Naive thymus-derived CD8-positive, alpha-beta T cell (primary cell): ENCODE results near the gene NLRP2B. TPM values are rescaled to one million over a fixed set of nuclear protein-coding genes. Genes with fewer than 3 reads are reported as not detected.
"Not testable (repeated sequence)": the region's sequence is repeated elsewhere in the genome, so short reads cannot be mapped to it uniquely, and the experiment has no call there.

ENCODE experiments used
- ATAC-seq, 2 donors: fragments of 150-1000 bp; cut with Tn5 transposase in 1 of 2; sonication (Bioruptor Pico), chemical (Tn5 transposase) in 1 of 2; 1 replicate in 1 of 2; 2 replicates in 1 of 2; pipeline ENCODE4 v1.10.0; 2021; ENCODE audit warnings: mild to moderate bottlenecking in 2 of 2, moderate library complexity in 2 of 2
- POLR2A ChIA-PET: fragments of 350-600 bp; sonication (Branson Sonifier 250); formaldehyde crosslinking; loops from one replicate; lab custom pipeline; 2021; ENCODE audit warnings: antibody characterized with exemption; lab: Charles Lee
- DNase-seq, 10 donors: peaks; one replicate each; pipeline versions ENCODE4 v3.0.0 to v3.0.0-alpha.2; 2020 to 2022
- H3K27ac Mint-ChIP-seq, 10 donors: one replicate each; pipeline ENCODE4 v1.8.0; 2020 to 2022; ENCODE audit warnings: mild to moderate bottlenecking in 10 of 10, mixed read lengths in 10 of 10, moderate library complexity in 4 of 10, inconsistent platforms in 1 of 10
- H3K27me3 Mint-ChIP-seq, 5 donors: one replicate each; pipeline ENCODE4 v1.8.0; 2021 to 2022; ENCODE audit warnings: mixed read lengths in 5 of 5
- H3K36me3 Mint-ChIP-seq, 3 donors: one replicate each; pipeline ENCODE4 v1.8.0; 2020 to 2022; ENCODE audit warnings: mixed read lengths in 3 of 3, mild to moderate bottlenecking in 2 of 3, inconsistent platforms in 1 of 3
- H3K4me1 Mint-ChIP-seq, 4 donors: one replicate each; pipeline ENCODE4 v1.8.0; 2021 to 2022; ENCODE audit warnings: mixed read lengths in 4 of 4
- H3K4me3 Mint-ChIP-seq, 10 donors: one replicate each; pipeline ENCODE4 v1.8.0; 2020 to 2022; ENCODE audit warnings: mild to moderate bottlenecking in 10 of 10, mixed read lengths in 10 of 10, moderate library complexity in 6 of 10, inconsistent platforms in 1 of 10
- H3K9me3 Mint-ChIP-seq, 9 donors: one replicate each; pipeline ENCODE4 v1.8.0; 2020 to 2022; ENCODE audit warnings: mixed read lengths in 9 of 9, mild to moderate bottlenecking in 3 of 9, inconsistent platforms in 1 of 9, moderate library complexity in 1 of 9
- polyA plus RNA-seq, 3 donors: library from polyadenylated mRNA; unstranded; fragments of 300-500 nt; fragmentation: Illumina TruSeq; gene quantifications; one replicate each; pipeline ENCODE4 v1.2.3, GENCODE V29; 2021
- total RNA-seq, 8 experiments: library from RNA in 2 of 8; stranded (reverse) in 2 of 8; gene quantifications; one replicate each; pipeline ENCODE4 v1.2.3 and lab custom pipeline; 2021 to 2026

NLRP2B gene
- total and polyA plus RNA-seq, 5 experiments from 2014 or later: not detected

GRCh38 chrX:57647020-57647419 is 33.0 kb downstream of the NLRP2B start:
- DNase-seq (no peak), ATAC-seq (no peak)
- no peak overlapping the region for H3K27ac Mint-ChIP-seq
- H3K36me3 Mint-ChIP-seq: no peaks in the 10 kb centered on the region
- H3K4me1 Mint-ChIP-seq: no peaks in the 10 kb centered on the region
- H3K4me3 Mint-ChIP-seq: no peak overlapping the region
- POLR2A ChIA-PET: no interaction called here
- H3K9me3 Mint-ChIP-seq: peaks cover 0 to 4% (median 0%) of the 10 kb centered on the region in 9 donors
- no peaks in the 10 kb centered on the region for H3K27me3 Mint-ChIP-seq

DNA sequence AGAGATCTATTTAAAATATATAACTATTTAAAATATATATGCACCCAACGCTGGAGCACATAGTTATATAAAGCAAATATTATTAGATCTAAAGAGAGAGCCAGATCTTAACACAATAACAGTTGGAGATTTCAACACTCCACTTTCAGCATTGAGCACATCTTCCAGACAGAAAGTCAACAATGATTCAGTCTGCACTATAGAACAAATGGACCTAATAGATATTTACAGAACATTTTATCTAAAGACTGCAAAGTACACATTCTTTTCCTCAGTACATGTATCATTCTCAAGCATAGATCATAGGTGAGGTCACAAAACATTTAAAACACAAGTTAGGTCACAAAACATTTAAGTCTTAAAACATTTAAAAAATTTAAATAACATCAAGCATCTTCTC is 36.4 kb downstream of the NLRP2B start:
- H3K9me3 Mint-ChIP-seq: peaks cover 0 to 23% (median 7%) of the 10 kb centered on the region in 9 donors
- peaks cover 0 to 17% (median 2%) of the 10 kb centered on the region in 3 donors for H3K36me3 Mint-ChIP-seq
- no peaks in the 10 kb centered on the region for H3K4me1 Mint-ChIP-seq
- DNase-seq (no peak), ATAC-seq (no peak)
- H3K4me3 Mint-ChIP-seq: no peak overlapping the region
- no peaks in the 10 kb centered on the region for H3K27me3 Mint-ChIP-seq
- POLR2A ChIA-PET: no interaction called here
- no peak overlapping the region for H3K27ac Mint-ChIP-seq

DNA sequence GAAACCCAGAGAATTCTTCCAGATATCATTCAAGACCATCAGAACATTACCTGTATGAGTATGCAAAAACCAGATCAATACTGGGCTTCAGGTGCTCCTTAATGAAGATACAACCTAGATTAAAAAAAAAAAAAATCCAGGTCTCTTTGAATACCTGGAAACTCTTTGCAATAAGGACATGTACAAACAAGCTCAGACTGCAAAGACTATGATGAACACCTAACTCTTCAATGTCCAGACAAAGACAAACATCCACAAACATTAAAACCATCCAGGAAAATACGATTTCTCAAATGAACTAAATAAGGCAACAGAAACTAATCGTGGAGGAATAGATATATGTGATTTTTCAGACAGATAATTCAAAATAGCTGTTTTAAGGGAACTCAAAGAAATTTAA is 38.7 kb downstream of the NLRP2B start:
- POLR2A ChIA-PET: no interaction called here
- no peaks in the 10 kb centered on the region for H3K4me1 Mint-ChIP-seq
- no peaks in the 10 kb centered on the region for H3K27me3 Mint-ChIP-seq
- no peak for DNase-seq
- no peak overlapping the region for H3K27ac Mint-ChIP-seq
- H3K4me3 Mint-ChIP-seq: no peak overlapping the region
- peaks cover 0 to 41% (median 17%) of the 10 kb centered on the region in 9 donors for H3K9me3 Mint-ChIP-seq
- H3K36me3 Mint-ChIP-seq: peaks cover 2 to 29% (median 2%) of the 10 kb centered on the region in 3 donors
- no peak for ATAC-seq

DNA sequence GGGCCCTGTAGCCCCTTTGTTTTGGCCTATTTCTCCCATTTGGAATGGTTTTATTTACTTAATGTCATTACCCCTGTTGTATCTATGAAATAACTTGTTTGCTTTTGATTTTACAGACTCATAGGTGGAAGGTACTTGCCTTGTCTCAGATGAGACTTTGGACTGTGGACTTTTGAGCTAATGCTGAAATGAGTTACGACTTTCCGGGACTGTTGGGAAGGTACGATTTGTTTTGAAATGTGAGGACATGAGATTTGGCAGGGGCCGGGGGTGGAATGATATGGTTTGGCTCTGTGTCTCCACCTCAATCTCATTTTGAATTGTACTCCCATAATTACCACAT is 39.4 kb downstream of the NLRP2B start:
- ATAC-seq: no peak
- Mint-ChIP-seq H3K4me1 (no peaks in the 10 kb centered on the region), H3K27ac (no peak overlapping the region), H3K36me3 (peaks cover 2 to 31% (median 2%) of the 10 kb centered on the region in 3 donors), H3K9me3 (peaks cover 0 to 47% (median 19%) of the 10 kb centered on the region in 9 donors), H3K4me3 (no peak overlapping the region), H3K27me3 (no peaks in the 10 kb centered on the region)
- DNase-seq: no peak
- POLR2A ChIA-PET: no interaction called here

DNA sequence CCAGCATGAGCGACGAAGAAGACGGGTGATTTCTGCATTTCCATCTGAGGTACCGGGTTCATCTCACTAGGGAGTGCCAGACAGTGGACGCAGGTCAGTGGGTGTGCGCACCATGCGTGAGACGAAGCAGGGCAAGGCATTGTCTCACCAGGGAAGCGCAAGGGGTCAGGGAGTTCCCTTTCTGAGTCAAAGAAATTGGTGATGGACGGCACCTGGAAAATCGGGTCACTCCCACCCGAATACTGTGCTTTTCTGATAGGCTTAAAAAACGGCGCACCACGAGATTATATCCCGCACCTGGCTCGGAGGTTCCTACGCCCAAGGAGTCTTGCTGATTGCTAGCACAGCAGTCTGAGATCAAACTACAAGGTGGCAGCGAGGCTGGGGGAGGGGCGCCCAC is 50.6 kb downstream of the NLRP2B start:
- H3K4me1 Mint-ChIP-seq, H3K27me3 Mint-ChIP-seq, H3K27ac Mint-ChIP-seq, POLR2A ChIA-PET, ATAC-seq, DNase-seq, H3K4me3 Mint-ChIP-seq: not testable (repeated sequence)
- peaks cover 2 to 18% (median 5%) of the 10 kb centered on the region in 3 donors for H3K36me3 Mint-ChIP-seq
- H3K9me3 Mint-ChIP-seq: peaks cover 0 to 57% (median 20%) of the 10 kb centered on the region in 9 donors

Other genes starting within 250 kb of the NLRP2B start
- 10 to 100 TPM; 16.7 to 16.9 TPM for gene ZXDB, start 88.2 kb downstream of the NLRP2B start, total RNA-seq
- 1 to 10 TPM; 3.1 to 6.2 (median 4.0) TPM for gene ZXDB, start 88.2 kb downstream of the NLRP2B start, polyA plus RNA-seq
- 10 to 100 TPM; 13.7 to 14.6 TPM for gene ZXDA, start 230.2 kb upstream of the NLRP2B start, total RNA-seq
- 1 to 10 TPM; 1.7 to 3.1 (median 2.3) TPM for gene ZXDA, start 230.2 kb upstream of the NLRP2B start, polyA plus RNA-seq